Measurements from ENCODE around the gene DAB2. TPM values are rescaled to one million over a fixed set of nuclear protein-coding genes. Genes with fewer than 3 reads are reported as not detected.

Gene DAB2
- total RNA-seq (ENCODE audit: insufficient read depth, low replicate concordance): 87.9 TPM

DNA sequence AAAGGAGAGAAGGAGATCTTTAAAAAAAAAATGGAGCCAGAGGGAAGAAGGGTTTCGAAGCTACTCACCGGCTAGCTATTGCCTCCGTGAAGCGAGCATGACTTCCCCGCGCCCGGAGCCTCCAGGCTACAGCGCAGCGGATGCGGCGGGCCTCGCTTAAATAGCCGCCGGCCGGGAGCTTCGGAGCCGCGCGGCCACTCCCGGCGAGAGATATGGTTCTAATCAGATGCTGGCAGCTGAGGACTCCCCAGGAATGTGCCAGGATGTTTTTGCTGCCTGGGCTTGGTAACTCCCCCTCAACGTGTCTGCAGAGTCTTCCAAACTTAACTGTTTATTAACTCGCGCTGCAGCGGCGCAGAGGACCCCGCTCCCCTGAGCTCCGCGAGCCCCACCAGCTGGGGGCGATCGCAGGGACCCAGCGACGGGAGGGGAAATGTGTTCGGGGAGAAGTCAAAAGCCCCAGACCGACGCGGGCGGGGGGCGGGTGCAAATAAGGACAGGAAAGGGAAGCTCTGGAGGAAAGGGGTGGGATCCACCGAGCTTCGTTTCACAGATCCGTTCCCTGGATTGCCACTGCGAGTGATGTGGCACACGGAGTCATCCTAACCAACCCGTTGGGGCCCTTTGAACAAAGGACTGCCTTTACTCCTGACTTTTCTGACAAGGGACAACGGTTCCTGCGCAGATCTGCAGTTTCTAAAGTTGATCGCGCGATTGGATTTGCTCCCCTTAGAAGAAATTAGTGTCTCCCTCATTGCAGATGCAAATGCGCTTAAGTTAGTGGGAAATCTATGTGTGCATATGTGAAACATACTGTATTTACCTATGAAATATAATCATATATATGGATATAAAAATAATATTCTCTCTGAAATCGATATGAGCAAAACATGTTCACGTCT, at the start of gene DAB2:
Gene DAB2, minus strand, starts transcription at position 245 of the 902 bp plus-strand sequence. CDS start 30,660 bp downstream, outside the sequence.
- peak; percentile 92 for DNase-seq (ENCODE audit: low spot score)

DNA sequence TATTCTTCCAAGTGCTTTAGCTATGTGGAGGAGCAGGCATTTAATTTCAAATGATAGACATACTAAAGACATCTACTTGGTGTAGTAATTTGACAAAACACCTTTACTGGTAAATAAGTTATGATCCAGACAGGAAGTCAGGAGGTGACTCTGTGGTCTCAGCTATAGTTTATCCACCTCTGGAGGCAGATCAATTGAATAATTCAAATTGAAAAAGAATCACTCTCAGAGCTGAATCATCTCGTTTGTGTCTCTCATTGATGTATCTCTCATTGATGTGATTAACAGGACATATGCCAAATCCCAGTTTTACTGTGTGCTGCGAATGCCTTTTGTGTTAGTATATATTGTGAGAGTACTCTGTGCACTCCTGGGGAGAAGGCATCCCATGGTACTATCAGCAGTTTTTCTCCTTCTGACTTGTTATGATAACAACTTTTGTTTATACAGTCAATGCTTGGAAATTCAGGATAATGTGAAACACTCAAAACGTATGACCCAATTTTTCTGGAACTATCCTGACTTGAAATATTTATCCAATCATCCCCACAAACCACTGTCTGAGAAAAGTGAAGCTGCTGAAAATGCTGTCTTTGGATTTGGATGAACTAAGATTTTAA, 48.5 kb upstream of the DAB2 start:
- no peak for DNase-seq (ENCODE audit: low spot score)

DNA sequence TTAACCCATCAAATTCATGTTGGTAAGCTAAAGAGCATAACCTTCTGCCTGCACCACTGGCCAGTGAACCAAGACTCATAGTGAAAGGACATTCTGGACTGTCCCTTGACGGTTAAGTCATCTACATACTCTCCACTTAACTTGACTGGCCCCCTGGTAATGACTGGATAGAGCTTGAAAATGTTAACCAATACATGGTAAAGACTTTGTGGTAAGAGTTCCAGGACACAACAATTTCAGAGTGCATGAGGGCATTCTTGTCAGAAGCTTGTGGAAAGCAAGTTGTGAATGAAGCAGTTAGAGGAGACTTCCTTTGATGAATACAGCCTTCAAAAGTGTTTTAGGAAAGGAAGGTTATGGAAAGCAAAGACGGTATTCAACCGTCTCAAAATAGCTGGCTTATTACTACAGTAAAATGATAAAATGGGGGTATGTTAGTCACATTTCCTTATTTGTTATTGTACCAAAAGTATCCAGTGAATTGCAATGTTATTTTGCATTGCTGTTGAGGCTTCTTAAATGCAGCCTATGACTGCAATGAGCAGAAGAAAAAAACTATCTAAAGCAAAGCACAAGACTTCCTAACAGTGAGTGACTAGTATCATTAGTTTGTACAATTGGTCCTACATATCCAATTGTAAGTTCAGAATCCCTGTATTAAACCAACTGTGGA, 47.2 kb upstream of the DAB2 start:
- DNase-seq (ENCODE audit: low spot score): no peak

DNA sequence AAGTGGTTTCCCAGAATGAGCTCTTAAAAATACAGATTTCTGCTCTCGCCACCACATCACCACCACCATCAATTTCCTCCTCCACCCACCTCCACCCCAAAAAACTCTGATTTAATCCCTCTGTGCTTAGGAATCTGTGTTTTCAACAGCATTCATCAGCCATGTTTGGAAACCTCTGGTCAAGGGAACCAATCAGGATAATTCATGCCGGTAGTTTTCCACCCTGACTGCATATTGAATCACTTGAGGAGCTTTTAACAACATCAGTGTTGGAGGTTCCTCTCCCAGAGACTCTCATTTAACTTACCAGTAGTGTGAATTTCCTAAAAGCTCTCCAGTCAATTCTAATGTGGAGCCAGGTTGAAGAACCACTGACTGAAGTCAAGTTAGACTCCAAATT, 46.0 kb upstream of the DAB2 start:
- no peak for DNase-seq (ENCODE audit: low spot score)

DNA sequence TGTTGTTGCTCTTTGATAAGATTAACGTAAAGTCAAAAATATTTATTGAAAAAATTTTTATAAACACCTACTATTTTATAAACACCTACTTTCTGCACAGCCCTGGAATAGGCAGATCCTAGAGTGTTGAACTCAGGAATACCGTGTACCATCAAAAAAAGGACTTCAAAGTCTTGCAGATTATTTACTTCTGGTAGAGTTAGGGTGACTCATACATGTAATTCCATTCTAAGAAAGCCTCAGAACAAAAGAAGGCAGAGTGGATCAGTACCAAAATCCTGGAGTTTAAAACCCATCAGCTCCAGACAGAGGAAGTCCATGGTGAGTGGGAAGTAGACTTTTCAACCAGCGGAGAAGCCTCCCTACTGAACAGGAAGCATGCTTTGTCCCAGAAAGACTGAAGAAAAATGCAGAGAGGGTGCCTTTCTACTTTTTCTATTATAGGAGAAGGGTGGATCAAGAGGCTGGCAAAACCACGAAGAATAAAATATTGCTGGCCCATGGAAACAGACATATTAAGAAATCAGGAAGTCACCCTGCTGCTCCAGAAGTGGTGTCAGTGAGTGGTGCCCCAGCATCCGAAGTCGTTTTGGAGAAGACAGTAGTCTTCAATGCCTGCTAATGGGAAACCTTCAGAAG, 45.1 kb upstream of the DAB2 start:
- DNase-seq (ENCODE audit: low spot score): peak; percentile 32

DNA sequence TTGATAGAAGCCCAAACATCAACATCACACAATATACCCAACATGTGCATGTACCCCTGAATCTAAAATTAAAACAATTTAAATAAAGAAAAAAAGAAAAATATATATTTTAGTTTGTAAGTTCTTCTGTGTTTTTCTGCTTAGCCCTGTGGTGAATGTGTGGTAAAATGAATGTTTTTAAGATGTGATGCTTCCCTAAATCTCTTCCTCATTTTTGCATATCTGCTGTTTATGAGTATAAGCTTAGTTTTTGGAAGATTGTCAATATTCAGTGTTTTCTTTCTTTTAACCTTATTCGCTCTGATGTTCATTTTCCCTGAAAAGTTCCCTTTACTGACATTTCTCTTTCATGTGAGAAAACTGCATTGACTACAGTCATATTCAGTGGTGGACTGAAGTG, 44.4 kb upstream of the DAB2 start:
- DNase-seq (ENCODE audit: low spot score): peak; percentile 46

DNA sequence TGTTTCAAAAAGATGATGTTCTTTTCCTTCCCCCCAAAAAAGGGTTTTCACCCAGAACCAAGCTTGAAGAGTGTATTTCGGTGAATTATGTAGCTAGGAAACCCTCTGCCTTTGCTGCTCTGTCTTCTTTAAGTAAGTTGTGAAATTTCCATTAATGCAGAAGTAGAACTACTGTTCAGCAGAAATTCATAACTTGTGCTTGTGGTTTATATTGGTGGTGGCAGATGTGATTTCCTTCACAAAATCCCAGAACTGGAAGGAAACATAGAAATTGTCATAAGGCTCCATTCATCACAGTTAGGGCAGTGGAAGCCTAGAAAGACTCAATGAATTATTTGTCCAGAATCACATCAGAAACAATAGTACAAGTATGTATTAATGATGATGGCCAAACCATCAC, 42.1 kb upstream of the DAB2 start:
- peak; percentile 28 for DNase-seq (ENCODE audit: low spot score)

DNA sequence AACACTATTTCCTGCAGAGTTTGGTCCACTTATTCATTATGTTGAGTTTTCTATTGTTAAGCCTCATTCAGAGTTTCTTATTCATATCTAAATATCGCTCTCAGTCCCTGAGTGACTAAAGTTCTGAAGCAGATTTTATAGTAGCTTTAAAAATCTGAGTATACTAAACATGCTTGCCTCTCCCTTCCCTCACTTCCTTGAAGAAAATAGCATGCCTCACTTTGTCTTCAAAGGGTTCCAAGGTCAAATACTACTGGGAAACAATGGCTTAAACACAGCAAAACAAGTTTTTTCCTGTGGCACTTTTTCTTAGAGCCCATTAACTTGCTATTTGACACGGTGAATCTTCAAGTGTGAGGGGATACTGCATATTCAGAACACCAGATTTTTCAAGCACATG, 41.1 kb upstream of the DAB2 start:
- no peak for DNase-seq (ENCODE audit: low spot score)

DNA sequence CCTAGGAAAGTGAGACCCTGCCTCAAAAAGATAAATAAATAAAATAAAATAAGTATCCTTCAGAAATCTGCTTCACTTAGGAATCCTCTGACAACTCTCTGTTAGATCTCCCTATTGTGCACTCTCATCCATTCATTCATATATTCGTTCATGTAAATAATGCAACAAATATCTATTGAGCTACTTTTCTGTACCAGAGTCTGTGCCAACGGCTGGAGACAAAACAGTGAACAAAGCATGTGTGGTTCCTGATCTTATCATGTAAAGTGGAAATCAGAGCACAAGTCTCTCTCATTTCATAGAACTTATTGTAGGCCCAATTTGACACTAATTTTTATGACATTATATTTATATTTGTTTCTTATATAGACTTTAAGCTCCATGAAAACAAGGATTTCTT, 40.3 kb upstream of the DAB2 start:
- no peak for DNase-seq (ENCODE audit: low spot score)

DNA sequence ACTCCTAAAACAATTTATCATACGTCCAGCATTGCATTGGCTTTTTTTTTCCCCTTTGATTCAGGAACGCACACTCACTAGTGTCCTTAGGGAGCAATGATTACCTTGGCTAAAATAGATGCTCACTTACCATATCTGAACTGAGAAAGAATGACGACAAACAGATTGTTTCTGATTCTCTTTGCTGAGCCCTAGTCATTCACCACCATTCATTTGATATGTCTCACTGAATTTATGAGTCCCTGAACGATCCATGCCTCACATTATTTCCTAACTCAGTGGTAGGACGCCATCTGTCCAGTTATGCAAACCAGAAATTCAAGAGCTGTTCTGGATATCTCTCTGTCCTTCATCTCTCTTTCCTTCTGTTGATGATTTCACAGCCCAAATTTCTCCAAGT, 39.3 kb upstream of the DAB2 start:
- no peak for DNase-seq (ENCODE audit: low spot score)

DNA sequence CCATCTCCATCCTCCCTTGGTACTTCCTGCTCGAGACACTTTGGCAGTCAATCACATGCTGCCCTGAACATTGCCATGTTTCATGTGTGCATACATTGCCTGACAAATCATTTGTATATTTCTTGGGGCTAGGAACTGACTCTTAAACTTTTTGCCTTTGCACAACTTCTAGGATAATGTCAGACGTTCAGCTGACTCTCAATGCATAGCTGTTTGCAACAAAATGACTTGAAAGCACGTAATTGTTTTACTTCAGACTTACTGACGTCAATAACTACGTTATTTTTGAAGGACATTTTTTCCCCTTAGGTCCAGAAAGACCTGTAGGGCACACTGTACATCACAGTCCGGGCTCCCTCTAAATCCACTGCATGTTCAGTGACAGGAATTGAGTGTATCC, 37.4 kb upstream of the DAB2 start:
- no peak for DNase-seq (ENCODE audit: low spot score)

DNA sequence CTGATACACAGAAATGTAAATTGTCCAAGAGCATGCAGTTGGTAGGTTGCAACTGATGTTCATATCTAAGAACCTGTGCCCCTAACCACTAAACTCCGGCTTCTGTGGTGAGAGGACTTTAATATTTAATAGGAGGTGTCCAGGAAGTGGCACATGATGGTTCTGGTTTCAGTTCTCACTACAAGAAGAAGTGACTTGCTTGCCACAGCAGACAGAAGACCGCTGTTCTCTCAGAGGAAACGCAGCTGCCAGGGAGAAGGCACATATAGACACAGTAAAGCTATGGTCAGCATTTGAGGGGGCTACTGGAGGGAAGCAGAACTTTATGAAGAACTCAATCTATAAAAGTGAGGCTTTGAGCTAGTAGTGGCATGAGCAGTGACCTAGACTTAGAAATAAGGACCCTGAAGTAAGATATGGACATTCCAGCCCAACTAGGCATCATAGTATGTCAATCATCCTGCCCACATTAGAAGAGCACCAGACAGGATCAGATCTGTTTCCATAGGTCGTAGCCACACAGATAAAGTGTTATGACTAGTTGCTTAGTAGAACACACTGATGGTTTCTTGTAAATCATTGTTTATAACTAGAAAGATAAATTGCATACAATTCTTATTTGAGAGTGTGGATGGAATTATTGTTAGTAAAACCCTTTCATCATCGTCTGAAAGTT, 36.4 kb upstream of the DAB2 start:
- peak; percentile 56 for DNase-seq (ENCODE audit: low spot score)

DNA sequence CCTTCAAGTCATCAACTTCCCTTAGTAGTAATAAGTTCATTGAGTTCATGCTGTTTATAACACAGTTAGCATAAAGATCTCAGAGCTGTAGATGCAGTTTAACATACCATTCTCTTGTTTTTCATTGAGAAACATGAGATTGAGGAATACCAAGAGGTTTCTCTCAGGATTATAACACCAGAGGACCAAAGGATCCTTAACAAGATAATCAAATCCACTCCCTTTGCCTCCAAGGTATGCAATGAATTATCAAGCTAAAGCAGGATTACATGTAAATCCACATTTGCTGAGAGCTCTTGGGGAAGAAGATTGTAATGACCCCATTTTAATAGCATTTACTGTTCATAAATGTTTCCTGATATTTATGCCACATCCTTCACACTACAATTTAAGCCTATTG, 35.1 kb upstream of the DAB2 start:
- DNase-seq (ENCODE audit: low spot score): peak; percentile 46

DNA sequence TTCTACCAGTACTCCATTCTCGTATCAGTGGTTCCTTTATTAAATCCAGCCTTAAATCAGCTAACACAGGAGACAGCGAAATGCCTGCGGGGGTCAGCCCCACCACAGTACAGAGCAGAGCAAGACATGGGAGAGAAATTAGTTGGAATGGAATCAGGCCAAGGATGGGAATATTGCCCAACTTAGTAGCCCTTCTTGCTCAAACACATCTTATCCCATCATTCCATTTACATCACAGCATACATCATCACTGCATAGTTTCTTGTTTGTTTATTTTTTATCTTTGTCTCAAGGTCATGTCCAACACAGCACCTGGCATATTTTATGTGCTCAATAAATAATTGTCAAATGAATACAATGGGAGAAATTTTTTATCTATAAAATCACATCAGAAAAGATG, 34.3 kb upstream of the DAB2 start:
- no peak for DNase-seq (ENCODE audit: low spot score)

DNA sequence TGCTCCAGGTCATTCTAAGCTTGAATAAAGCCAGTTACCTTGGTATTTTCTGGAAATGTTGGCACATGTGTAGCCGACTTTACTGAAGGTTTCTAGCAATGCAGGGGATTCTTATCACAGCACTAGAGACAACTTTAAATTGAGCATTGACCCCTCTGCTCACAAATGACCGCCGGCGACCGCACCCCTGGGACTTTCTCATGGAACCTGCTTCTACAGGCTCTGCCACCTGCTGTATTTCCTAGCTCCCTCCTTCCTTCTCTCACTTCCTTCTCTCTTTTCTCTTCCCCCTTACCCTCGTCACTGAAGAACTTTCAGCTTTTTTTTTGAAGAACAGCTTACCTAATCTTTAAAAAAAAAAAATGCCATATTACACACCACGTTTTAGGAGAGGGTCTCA, 30.9 kb upstream of the DAB2 start:
- no peak for DNase-seq (ENCODE audit: low spot score)

DNA sequence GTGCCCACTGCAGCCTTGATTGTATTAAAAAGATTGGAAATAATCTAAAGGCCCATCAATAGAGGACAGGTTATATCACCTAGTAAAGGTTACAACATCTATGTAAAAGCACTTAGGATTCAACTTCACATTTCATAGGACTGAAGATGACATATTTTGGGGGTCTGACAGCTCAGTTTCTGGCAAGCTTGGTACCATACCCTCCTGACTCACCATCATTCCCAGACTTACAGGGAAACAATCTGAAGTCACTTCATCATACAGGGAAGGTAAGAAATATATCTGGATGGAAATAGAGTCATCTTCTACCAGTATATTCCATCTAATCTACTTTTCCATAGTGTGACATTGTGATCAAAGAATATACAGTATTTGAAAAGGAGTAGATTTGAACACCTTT, 28.8 kb upstream of the DAB2 start:
- no peak for DNase-seq (ENCODE audit: low spot score)

DNA sequence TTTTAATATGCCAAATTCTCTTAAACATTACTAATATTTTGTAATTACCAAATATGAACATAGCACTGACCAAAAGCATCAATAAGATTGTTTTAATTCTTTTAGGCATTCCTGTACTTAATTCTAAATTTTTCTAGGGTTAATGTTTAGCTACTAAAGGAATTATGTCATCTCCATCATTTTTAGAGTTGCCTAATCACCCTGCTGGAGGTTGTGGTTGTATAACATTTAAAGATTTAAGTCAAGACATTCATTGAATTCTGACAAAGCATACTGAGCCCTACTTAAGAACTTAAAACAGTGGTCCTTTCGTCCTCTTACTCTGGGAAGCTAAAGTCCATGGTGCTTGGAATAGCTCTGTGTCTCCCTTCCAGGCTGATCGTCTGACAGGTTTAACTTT, 28.1 kb upstream of the DAB2 start:
- no peak for DNase-seq (ENCODE audit: low spot score)

DNA sequence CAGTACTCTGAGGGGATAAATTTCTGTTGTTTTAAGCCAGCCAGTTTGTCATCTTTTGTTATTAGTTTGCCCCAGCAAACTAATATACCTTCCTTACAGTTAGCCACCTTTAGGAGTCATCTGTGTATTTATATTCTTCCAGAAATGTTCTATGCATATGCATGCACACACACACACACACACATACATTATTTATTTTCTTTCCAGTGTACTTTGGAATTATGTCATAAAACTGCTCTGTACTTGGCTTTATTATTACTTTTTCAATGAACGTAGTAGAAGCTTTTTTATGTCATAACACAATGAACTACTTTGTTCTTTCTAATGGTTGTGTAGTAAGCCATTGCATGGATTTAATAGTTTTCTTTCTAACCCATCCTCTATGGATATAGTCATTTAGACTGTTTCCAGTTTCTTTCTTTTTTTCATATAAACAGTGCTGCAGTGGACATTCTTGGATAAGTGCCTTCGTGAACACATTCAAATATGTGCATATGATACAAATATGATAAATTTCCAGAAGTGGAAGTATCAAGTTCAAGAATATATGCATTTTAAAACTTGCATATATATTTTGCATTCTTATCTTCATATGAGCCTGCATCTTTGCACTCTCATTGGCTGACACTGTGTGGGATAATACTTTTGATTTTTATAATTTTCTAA, 26.6 kb upstream of the DAB2 start:
- no peak for DNase-seq (ENCODE audit: low spot score)

DNA sequence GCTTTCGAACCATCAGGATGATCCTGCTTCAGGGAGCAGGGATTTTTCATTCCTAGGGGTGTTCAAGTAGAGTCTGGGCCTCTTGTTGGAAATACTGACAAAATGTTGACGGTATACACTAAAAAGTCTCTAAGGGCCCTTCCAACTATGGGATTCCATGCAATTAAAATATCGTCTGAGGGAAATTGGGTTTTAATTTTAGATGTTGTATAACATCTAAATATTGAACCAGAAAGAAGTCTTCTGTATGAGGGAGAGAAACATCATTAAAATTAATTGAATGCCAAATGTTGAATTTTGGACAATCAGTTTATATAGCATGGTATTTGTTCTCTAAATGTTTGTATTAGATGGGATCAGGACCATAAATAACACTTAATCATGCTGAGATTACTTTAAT, 25.7 kb upstream of the DAB2 start:
- no peak for DNase-seq (ENCODE audit: low spot score)

DNA sequence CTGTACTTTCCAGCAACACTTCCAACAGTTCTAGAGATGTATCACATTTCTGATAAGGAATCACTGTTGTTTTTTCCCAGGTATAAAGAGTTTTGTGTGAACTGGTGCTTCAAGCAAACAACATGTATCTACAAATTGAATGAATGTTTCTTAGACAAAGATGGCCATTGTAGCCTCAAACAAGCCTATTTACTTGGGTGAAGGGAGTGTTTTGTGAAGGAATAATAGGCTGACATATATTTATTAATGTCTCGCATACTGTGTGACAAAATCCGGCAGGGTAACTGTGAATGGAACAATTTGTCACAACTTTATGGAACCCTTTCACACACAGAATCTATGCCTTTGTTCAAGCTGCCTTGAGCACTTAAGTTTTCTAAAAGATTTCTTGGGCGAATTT, 24.8 kb upstream of the DAB2 start:
- no peak for DNase-seq (ENCODE audit: low spot score)

DNA sequence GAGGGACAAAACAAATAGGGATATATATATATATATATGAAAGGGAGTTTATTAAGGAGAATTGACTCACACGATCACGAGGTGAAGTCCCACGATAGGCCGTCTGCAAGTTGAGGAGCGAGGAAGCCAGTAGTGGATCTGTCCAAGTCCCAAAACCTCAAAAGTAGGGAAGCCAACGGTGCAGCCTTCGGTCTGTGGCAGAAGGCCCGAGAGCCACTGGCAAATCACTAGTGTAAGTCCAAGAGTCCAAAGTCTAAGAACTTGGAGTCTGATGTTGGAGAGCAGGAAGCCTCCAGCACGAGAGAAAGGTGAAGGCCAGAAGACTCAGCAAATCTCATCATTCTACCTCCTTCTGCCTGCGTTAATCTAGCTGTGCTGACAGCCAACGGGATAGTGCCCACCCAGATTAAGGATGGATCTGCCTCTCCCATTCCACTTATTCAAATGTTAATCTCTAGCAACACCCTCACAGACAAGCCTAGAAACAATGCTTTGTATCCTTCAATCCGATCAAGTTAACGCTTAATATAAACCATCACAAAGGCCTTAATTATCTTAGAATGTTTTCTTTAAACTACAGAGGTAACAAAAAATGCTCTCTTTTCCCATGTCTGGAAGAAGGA, 23.8 kb upstream of the DAB2 start:
- DNase-seq (ENCODE audit: low spot score): no peak

Data from umbilical cord (tissue), 2 donors.